Pons (tissue), 1 donor: ENCODE results near the gene EPB41L2.
"Not testable (repeated sequence)": the region's sequence is repeated elsewhere in the genome, so short reads cannot be mapped to it uniquely, and the experiment has no call there.

Source experiments
- DNase-seq: peaks from one replicate; pipeline ENCODE4 v3.0.0-alpha.2; 2016; ENCODE audit warnings: low spot score

The EPB41L2 gene

GRCh38 chr6:130838250-130838860 lies 224.7 kb downstream of the EPB41L2 start:
- DNase-seq: no peak

- DNase-seq: no peak
Observed at GRCh38 chr6:130837067-130837466, 226.0 kb downstream of the EPB41L2 start.

GRCh38 chr6:130836055-130836640 lies 226.9 kb downstream of the EPB41L2 start:
- peak; percentile 52 for DNase-seq

GRCh38 chr6:130834482-130835251 lies 228.4 kb downstream of the EPB41L2 start:
- no peak for DNase-seq

- no peak for DNase-seq
Observed at GRCh38 chr6:130833569-130833968, 229.5 kb downstream of the EPB41L2 start.

GRCh38 chr6:130831607-130832006 lies 231.4 kb downstream of the EPB41L2 start:
- DNase-seq: no peak

GRCh38 chr6:130829333-130829910 lies 233.6 kb downstream of the EPB41L2 start:
- no peak for DNase-seq

GRCh38 chr6:130827247-130828149 lies 235.5 kb downstream of the EPB41L2 start, which contains the start of gene SMLR1:
SMLR1 (plus strand) TSS chr6:130827406; CDS start chr6:130827414, 8 bp downstream.
- DNase-seq: no peak

GRCh38 chr6:130826442-130827246 lies 236.4 kb downstream of the EPB41L2 start:
- DNase-seq: no peak

GRCh38 chr6:130825772-130826441 lies 237.1 kb downstream of the EPB41L2 start:
- no peak for DNase-seq

- no peak for DNase-seq
Observed at GRCh38 chr6:130824978-130825694, 237.9 kb downstream of the EPB41L2 start.

GRCh38 chr6:130822736-130823135 lies 240.3 kb downstream of the EPB41L2 start:
- DNase-seq: no peak

- no peak for DNase-seq
Observed at GRCh38 chr6:130815200-130816071, 247.6 kb downstream of the EPB41L2 start.

- no peak for DNase-seq
Observed at GRCh38 chr6:130814506-130814905, 248.5 kb downstream of the EPB41L2 start.

- no peak for DNase-seq
Observed at GRCh38 chr6:130811932-130812331, 251.1 kb downstream of the EPB41L2 start.

- DNase-seq: no peak
Observed at GRCh38 chr6:130810307-130811030, 252.6 kb downstream of the EPB41L2 start.

- not testable (repeated sequence) for DNase-seq
Observed at GRCh38 chr6:130801368-130801767, 261.7 kb downstream of the EPB41L2 start.

GRCh38 chr6:130797061-130797460 lies 266.0 kb downstream of the EPB41L2 start:
- no peak for DNase-seq
